NCI-H1105 (cell line): ENCODE data around the gene HSD17B13.

Experiments
- DNase-seq: peaks from one replicate; lab custom pipeline; 2025; lab: John Stamatoyannopoulos, UW

Gene HSD17B13

DNA sequence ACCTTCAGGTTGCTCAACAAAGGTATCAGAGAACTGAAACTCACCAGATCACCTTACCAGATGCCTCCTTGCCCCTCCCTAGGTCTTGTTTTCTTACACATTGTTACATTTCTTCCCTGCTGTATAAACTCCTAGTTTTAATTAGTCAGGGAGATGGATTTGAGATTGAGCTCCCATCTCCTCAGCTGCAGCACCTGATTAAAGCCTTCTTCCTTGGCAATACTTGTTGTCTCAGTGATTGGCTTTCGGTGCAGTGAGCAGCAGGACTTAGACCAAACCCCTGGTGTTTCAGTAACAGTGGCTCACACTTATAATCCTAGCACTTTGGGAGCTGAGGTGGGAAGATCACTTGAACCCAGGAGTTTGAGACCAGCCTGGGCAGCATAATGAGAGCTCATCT, 59.8 kb downstream of the HSD17B13 start:
- DNase-seq = no peak

DNA sequence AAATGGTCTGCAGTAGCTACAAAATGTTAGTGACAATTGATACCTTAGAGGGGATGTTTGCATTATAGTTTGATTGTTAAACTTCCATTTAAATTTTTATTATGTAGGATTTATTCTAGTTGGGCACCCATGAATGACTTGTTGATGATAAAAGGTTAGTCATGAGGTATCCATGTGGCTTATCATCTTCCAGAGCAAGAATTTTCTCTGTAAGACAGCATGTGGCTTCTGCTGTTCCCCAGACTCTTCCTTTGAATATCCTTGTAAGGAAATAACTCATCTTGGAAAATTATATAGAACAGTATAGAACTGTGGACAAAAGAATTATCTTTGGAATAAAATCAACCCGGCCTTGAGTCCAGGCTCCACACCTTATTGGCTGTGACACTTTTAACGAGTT, 62.2 kb downstream of the HSD17B13 start:
- DNase-seq = no peak

DNA sequence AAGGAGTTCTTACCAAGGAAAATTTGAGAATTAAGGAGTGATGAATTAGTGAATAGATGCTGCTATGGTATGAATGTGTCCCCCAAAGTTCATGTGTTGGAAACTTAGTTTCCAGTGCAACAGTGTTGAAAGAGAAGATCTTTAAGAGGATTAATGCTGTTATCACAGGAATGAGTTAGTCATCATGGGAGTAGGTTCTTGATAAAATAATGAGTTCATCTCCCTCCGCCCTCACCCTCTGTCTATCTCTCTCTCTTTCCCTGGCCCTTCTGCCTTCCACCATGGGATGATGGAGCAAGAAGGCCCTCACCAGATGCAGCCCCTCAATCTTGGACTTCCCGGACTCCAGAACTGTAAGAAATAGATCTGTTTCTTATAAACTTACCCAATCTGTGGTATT, 64.0 kb downstream of the HSD17B13 start:
- DNase-seq = no peak

DNA sequence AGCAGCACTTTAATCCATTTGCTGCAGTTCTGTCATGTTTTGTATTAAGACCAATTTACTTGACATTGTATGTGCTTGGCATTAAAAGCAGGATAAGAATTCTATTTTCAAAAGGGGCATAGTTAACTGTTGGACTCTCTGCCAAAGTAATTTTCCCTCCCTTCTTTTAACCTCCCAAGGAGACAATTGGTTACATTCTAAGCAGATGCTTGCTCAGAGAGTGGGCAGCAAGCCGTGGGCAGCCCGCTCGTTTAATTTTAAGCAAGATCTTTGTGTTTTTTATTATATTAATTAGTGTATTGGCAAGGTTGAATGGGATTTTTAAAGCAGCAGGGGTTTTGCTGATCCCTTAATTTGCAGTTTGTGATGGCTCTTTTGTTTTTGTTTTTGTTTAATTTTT, 65.2 kb downstream of the HSD17B13 start:
- DNase-seq = peak; percentile 22

DNA sequence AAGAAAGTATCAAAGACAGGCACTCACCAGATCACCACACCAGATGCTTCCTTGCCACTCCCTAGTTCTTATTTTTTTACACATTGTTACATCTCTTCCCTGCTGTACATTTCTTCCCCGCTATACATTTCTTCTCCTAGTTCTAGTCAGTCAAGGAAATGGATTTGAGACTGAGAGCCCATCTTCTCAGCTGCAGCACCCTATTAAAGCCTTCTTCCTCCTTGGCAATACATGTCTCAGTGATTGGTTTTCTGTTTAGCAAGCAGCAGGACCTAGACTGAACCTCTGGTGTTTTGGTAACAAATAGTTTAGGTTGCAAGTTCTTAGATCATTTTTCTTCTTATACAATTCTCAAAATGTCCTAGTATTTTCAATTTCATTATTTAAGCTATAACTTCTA, 66.9 kb downstream of the HSD17B13 start:
- no peak for DNase-seq
